ENCODE results near the gene ZDHHC3. TPM values are rescaled to one million over a fixed set of nuclear protein-coding genes. Genes with fewer than 3 reads are reported as not detected.

Gene ZDHHC3
- total RNA-seq, 1 donor from 2014 or later, result 41.2 TPM

DNA sequence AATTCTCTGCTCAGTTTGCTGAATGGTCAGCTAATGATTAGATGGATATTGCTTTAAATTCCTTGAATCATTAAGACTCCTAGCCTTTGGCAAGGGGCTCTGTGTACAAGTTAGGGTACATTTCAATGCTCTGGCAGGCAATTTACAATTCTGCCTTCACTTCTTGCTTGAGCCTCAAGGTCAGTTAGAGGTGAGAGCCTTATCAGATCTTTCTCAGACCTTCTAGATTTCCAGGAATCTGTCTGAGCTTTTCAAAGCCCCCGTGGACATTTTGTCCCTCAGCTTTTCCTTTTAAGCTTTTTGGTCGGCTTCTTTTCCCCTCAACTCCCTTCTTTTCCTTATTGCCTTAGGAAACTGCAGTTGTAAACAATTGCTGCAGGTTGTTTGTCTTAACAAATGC lies 66.9 kb downstream of the ZDHHC3 start:
- no peak for DNase-seq (ENCODE audit: low spot score)
- peaks cover 11% of the 10 kb centered on the region for H3K4me1 Mint-ChIP-seq
- no peaks in the 10 kb centered on the region for H3K79me2 ChIP-seq (ENCODE audit: low read depth)
- H3K9me3 ChIP-seq (ENCODE audit: low read depth), result no peaks in the 10 kb centered on the region
- H3K27ac ChIP-seq, result no peak overlapping the region
- H3K4me3 Mint-ChIP-seq, result no peak overlapping the region
- H3F3A ChIP-seq (ENCODE audit: low read depth), result no peaks in the 10 kb centered on the region
- H3K4me3 ChIP-seq, result no peak overlapping the region
- no peak overlapping the region for H3K4me2 ChIP-seq
- H2AFZ ChIP-seq (replicated peaks), result no peak overlapping the region
- H3K36me3 ChIP-seq, result no peaks in the 10 kb centered on the region
- TF ChIP-seq EZH2phosphoT487 (IDR thresholded peaks at IDR 0.05), result no peak
- TF ChIP-seq, protein P1, sequence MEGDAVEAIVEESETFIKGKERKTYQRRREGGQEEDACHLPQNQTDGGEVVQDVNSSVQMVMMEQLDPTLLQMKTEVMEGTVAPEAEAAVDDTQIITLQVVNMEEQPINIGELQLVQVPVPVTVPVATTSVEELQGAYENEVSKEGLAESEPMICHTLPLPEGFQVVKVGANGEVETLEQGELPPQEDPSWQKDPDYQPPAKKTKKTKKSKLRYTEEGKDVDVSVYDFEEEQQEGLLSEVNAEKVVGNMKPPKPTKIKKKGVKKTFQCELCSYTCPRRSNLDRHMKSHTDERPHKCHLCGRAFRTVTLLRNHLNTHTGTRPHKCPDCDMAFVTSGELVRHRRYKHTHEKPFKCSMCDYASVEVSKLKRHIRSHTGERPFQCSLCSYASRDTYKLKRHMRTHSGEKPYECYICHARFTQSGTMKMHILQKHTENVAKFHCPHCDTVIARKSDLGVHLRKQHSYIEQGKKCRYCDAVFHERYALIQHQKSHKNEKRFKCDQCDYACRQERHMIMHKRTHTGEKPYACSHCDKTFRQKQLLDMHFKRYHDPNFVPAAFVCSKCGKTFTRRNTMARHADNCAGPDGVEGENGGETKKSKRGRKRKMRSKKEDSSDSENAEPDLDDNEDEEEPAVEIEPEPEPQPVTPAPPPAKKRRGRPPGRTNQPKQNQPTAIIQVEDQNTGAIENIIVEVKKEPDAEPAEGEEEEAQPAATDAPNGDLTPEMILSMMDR (IDR thresholded peaks at IDR 0.05), result no peak
- TF ChIP-seq EZH2 (IDR thresholded peaks at IDR 0.05), result no peak
- no peaks in the 10 kb centered on the region for H4K20me1 ChIP-seq (ENCODE audit: low read depth)
- H3K27me3 ChIP-seq, result no peaks in the 10 kb centered on the region
- H3K4me1 ChIP-seq, result no peaks in the 10 kb centered on the region
- no peak overlapping the region for H3K27ac Mint-ChIP-seq
- peaks cover 2% of the 10 kb centered on the region for H3K27me3 Mint-ChIP-seq (ENCODE audit: insufficient read depth, low read depth)
- peaks cover 2% of the 10 kb centered on the region for H3K9me3 Mint-ChIP-seq
- H3K9ac ChIP-seq, result no peak overlapping the region
- no peaks in the 10 kb centered on the region for H3K36me3 Mint-ChIP-seq

DNA sequence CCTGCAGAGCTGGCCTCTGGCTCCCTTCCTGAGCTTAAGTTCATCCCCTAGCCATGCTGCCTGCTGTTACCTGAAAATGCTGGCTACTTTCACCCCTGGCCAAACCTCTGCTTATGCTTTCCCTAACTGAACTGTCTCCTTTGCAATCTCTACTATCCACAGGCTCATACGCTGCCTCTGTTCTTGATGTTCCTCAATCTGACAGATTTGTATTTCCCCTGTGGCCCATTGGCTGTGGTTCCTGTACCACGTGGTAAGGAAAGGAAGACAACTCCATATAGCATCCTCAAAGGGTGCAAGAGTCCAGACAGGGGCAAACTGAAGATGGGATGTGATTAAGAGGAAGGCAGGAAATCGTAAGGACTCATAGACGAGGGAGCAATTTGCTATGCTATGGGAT lies 68.4 kb downstream of the ZDHHC3 start:
- Histone ChIP-seq H3K27me3 (no peaks in the 10 kb centered on the region), H3F3A (ENCODE audit: low read depth) (no peaks in the 10 kb centered on the region), H3K9ac (no peak overlapping the region), H2AFZ (replicated peaks) (no peak overlapping the region), H3K36me3 (no peaks in the 10 kb centered on the region), H3K4me1 (no peaks in the 10 kb centered on the region), H3K27ac (no peak overlapping the region), H3K9me3 (ENCODE audit: low read depth) (no peaks in the 10 kb centered on the region), H3K79me2 (ENCODE audit: low read depth) (no peaks in the 10 kb centered on the region), H3K4me2 (no peak overlapping the region), H4K20me1 (ENCODE audit: low read depth) (no peaks in the 10 kb centered on the region), H3K4me3 (no peak overlapping the region)
- DNase-seq (ENCODE audit: low spot score), result no peak
- peak overlapping the region; percentile 14 for H3K4me3 Mint-ChIP-seq
- no peaks in the 10 kb centered on the region for H3K36me3 Mint-ChIP-seq
- H3K27ac Mint-ChIP-seq, result no peak overlapping the region
- no peak for TF ChIP-seq EZH2phosphoT487 (IDR thresholded peaks at IDR 0.05)
- no peak for TF ChIP-seq EZH2 (IDR thresholded peaks at IDR 0.05)
- TF ChIP-seq, protein P1 (IDR thresholded peaks at IDR 0.05), result no peak
- H3K9me3 Mint-ChIP-seq, result peaks cover 2% of the 10 kb centered on the region
- H3K27me3 Mint-ChIP-seq (ENCODE audit: insufficient read depth, low read depth), result peaks cover 2% of the 10 kb centered on the region
- H3K4me1 Mint-ChIP-seq, result peaks cover 12% of the 10 kb centered on the region

DNA sequence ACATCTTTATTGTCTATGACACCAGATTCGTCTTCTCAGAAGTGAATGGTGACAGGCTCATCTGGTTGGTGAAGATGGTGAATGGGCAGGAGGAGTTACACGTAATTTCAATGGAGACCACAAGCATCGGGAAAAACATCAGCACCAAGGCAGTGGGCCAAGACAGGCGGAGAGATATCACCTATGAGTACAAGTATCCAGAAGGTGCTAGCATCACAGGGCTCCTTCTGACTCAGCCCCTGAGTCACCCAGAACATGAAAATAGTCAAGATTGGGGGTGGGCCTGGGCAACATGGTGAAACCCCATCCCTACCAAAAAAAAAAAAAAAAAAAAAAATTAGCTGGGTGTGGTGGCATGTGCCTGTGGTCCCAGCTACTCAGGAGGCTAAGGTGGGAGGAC lies 69.0 kb downstream of the ZDHHC3 start:
- H3K79me2 ChIP-seq (ENCODE audit: low read depth), result no peaks in the 10 kb centered on the region
- no peaks in the 10 kb centered on the region for H3K36me3 ChIP-seq
- no peak overlapping the region for H3K9ac ChIP-seq
- H3K9me3 ChIP-seq (ENCODE audit: low read depth), result no peaks in the 10 kb centered on the region
- TF ChIP-seq EZH2phosphoT487 (IDR thresholded peaks at IDR 0.05) (no peak), EZH2 (IDR thresholded peaks at IDR 0.05) (no peak)
- TF ChIP-seq, protein P1 (IDR thresholded peaks at IDR 0.05), result no peak
- H3K4me1 ChIP-seq, result no peaks in the 10 kb centered on the region
- peaks cover 2% of the 10 kb centered on the region for H3K9me3 Mint-ChIP-seq
- H3K27ac Mint-ChIP-seq, result peak overlapping the region; percentile 32
- no peak for DNase-seq (ENCODE audit: low spot score)
- H3K4me1 Mint-ChIP-seq, result peaks cover 13% of the 10 kb centered on the region
- H3K27me3 Mint-ChIP-seq (ENCODE audit: insufficient read depth, low read depth), result peaks cover 2% of the 10 kb centered on the region
- H3K4me3 ChIP-seq, result no peak overlapping the region
- no peak overlapping the region for H3K27ac ChIP-seq
- no peaks in the 10 kb centered on the region for H4K20me1 ChIP-seq (ENCODE audit: low read depth)
- H3F3A ChIP-seq (ENCODE audit: low read depth), result no peaks in the 10 kb centered on the region
- H3K27me3 ChIP-seq, result no peaks in the 10 kb centered on the region
- no peak overlapping the region for H2AFZ ChIP-seq (replicated peaks)
- no peak overlapping the region for H3K4me3 Mint-ChIP-seq
- no peak overlapping the region for H3K4me2 ChIP-seq
- H3K36me3 Mint-ChIP-seq, result no peaks in the 10 kb centered on the region

Data from neural progenitor cell (in vitro differentiated cells).